Spleen (tissue), 11 donors: Measurements from ENCODE around the gene TEK. TPM values are rescaled to one million over a fixed set of nuclear protein-coding genes. Genes with fewer than 3 reads are reported as not detected.

Experiments
- DNase-seq: peaks from one replicate; pipeline ENCODE4 v3.0.0-alpha.2; 2020
- H3K27ac ChIP-seq, 8 donors: fragments of 200-600 bp; sonication (generic) in 7 of 8; 1 replicate in 4 of 8; 2 replicates in 4 of 8; pipeline versions ENCODE4 v1.5.0 to v1.8.0; 2016 to 2021; ENCODE audit warnings: inconsistent platforms in 4 of 8, mild to moderate bottlenecking in 4 of 8, moderate library complexity in 1 of 8
- H3K27me3 ChIP-seq, 7 donors: fragments of 200-600 bp; sonication (generic) in 6 of 7; replicated peaks in 1 of 7; 1 replicate in 4 of 7; 2 replicates in 3 of 7; pipeline versions ENCODE4 v1.5.0 to v1.8.0; 2016 to 2021; ENCODE audit warnings: inconsistent platforms in 3 of 7, mild to moderate bottlenecking in 1 of 7
- H3K36me3 ChIP-seq, 6 donors: fragments of 200-600 bp; sonication (generic) in 5 of 6; 1 replicate in 4 of 6; 2 replicates in 2 of 6; pipeline versions ENCODE4 v1.5.0 to v1.8.0; 2016 to 2021; ENCODE audit warnings: inconsistent platforms in 2 of 6
- H3K4me1 ChIP-seq, 6 donors: fragments of 200-600 bp; sonication (generic) in 5 of 6; 1 replicate in 3 of 6; 2 replicates in 3 of 6; pipeline versions ENCODE4 v1.5.0 to v1.8.0; 2016 to 2021; ENCODE audit warnings: inconsistent platforms in 3 of 6
- H3K4me3 ChIP-seq, 8 donors: fragments of 200-600 bp; sonication (generic) in 7 of 8; 1 replicate in 4 of 8; 2 replicates in 4 of 8; pipeline versions ENCODE4 v1.5.0 to v1.8.0; 2016 to 2021; ENCODE audit warnings: inconsistent platforms in 4 of 8, mild to moderate bottlenecking in 4 of 8, moderate library complexity in 2 of 8
- H3K9me3 ChIP-seq, 8 donors: fragments of 200-600 bp; sonication (generic) in 7 of 8; 1 replicate in 4 of 8; 2 replicates in 4 of 8; pipeline versions ENCODE4 v1.5.0 to v1.8.0; 2016 to 2021; ENCODE audit warnings: inconsistent platforms in 4 of 8
- POLR2A ChIP-seq, 3 donors: fragments of 450-650 bp; IDR thresholded peaks; one replicate each; pipeline ENCODE4 v1.5.1; 2017; ENCODE audit warnings: antibody characterized with exemption in 3 of 3, mild to moderate bottlenecking in 1 of 3
- POLR2AphosphoS5 ChIP-seq, 3 donors: sonication (generic); formaldehyde crosslinking; IDR thresholded peaks; one replicate each; pipeline ENCODE4 v1.5.1; 2017; ENCODE audit warnings: antibody characterized with exemption in 3 of 3
- WGBS, 5 donors: extraction: QIAGEN DNeasy Blood & Tissue Kit in 3 of 5; methylation state at CpG; one replicate each; pipeline versions ENCODE4 v1.1.5 to v1.1.7; 2013 to 2018; 5-methylcytosine and 5-hydroxymethylcytosine counted together
- intact Hi-C: fragments of 100-400 bp; cut with DNase I; formaldehyde crosslinking; loops from one replicate; pipeline ENCODE4 v1.15.0; 2023; ENCODE audit warnings: low total_unique reads
- polyA plus RNA-seq, 3 donors: library from polyadenylated mRNA; stranded (reverse); fragments of 200-250 nt; gene quantifications; one replicate each; pipeline ENCODE4 v1.2.1, GENCODE V29; 2013
- total RNA-seq, 7 donors: library from RNA; depleted of rRNA in 3 of 7; stranded (reverse); fragments of >200 nt in 3 of 7; fragmentation: NEBNext Ultra II Directional in 4 of 7; extraction: Animal tissue kit (Norgen Biotek cat#: 25700) in 4 of 7; gene quantifications; one replicate each; pipeline versions ENCODE4 v1.1.0 to v1.2.1, GENCODE V29; 2016 to 2021
- TF ChIP-seq, protein P1 (sequence below), 11 experiments: fragments of 200-600 bp in 7 of 11; fragments of 450-650 bp in 4 of 11; sonication (generic) in 4 of 11; IDR thresholded peaks in 8 of 11; conservative IDR thresholded peaks in 3 of 11; 1 replicate in 7 of 11; 2 replicates in 4 of 11; pipeline versions ENCODE4 v1.4.0 to v1.8.0; 2016 to 2021; ENCODE audit warnings: antibody characterized with exemption in 11 of 11, inconsistent platforms in 4 of 11, mild to moderate bottlenecking in 1 of 11
- donor health status: healthy with polysubstance abuse.
- donor health status: DM: no; HTN: no; CAD: no; lungs with moderate emphysema.
- donor health status: DM: no; HTN: no; CAD: no.
- donor health status: Bipolar disorder and iron deficiency.
- donor health status: healthy.
- donor health status: DM: no; HTN: no; CAD: no.
- donor health status: DM: yes; HTN: yes; CAD: no.

Gene TEK
- total and polyA plus RNA-seq, 10 donors: 2.6 to 58.7 (median 44.4) TPM

DNA sequence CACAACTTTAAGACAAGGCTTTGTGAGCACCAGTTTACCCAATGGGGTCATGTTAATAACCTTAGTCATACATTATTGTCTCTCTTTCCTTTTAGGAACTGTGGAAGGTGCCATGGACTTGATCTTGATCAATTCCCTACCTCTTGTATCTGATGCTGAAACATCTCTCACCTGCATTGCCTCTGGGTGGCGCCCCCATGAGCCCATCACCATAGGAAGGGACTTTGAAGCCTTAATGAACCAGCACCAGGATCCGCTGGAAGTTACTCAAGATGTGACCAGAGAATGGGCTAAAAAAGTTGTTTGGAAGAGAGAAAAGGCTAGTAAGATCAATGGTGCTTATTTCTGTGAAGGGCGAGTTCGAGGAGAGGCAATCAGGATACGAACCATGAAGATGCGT is 48.7 kb downstream of the TEK start:
- H3K27ac ChIP-seq: no peak overlapping the region
- no peaks in the 10 kb centered on the region for H3K36me3 ChIP-seq
- H3K4me3 ChIP-seq: no peak overlapping the region
- H3K9me3 ChIP-seq: no peaks in the 10 kb centered on the region
- intact Hi-C loops: no loop called here
- WGBS, 5 donors: 92 to 98% (median 94%) methylated on average over 6 of the region's 6 CpGs
- TF ChIP-seq POLR2AphosphoS5 (IDR thresholded peaks at IDR 0.05) (no peak), POLR2A (IDR thresholded peaks at IDR 0.05) (no peak)
- TF ChIP-seq, protein P1, sequence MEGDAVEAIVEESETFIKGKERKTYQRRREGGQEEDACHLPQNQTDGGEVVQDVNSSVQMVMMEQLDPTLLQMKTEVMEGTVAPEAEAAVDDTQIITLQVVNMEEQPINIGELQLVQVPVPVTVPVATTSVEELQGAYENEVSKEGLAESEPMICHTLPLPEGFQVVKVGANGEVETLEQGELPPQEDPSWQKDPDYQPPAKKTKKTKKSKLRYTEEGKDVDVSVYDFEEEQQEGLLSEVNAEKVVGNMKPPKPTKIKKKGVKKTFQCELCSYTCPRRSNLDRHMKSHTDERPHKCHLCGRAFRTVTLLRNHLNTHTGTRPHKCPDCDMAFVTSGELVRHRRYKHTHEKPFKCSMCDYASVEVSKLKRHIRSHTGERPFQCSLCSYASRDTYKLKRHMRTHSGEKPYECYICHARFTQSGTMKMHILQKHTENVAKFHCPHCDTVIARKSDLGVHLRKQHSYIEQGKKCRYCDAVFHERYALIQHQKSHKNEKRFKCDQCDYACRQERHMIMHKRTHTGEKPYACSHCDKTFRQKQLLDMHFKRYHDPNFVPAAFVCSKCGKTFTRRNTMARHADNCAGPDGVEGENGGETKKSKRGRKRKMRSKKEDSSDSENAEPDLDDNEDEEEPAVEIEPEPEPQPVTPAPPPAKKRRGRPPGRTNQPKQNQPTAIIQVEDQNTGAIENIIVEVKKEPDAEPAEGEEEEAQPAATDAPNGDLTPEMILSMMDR (IDR thresholded peaks at IDR 0.05 in 8 of 11, conservative IDR thresholded peaks at IDR 0.05 in 3 of 11): no peak
- no peaks in the 10 kb centered on the region for H3K4me1 ChIP-seq
- no peaks in the 10 kb centered on the region for H3K27me3 ChIP-seq
- no peak for DNase-seq

DNA sequence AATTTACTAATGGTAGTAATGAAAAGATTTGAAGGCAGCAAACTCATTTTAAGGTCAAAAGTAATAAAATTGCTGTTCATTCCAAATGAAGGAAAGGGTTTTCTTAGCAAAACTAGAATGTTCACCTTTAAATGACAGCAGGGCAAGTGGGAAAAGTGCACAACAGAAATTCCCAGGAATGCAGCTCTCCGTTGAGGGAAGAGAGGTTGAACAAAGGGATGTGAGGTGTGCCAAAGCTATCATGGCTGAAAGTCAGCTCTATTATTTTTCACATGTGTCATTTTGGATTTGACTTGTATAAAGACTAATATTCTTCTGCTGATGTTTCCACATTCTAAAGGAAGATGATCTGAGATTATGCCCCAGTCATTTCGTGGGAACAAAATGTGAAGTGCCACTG is 51.6 kb downstream of the TEK start:
- WGBS, 5 donors: 56 to 77% (median 76%) methylated on average over 2 of the region's 2 CpGs
- H3K36me3 ChIP-seq: no peaks in the 10 kb centered on the region
- H3K4me1 ChIP-seq: no peaks in the 10 kb centered on the region
- TF ChIP-seq POLR2A (IDR thresholded peaks at IDR 0.05) (no peak), POLR2AphosphoS5 (IDR thresholded peaks at IDR 0.05) (no peak)
- TF ChIP-seq, protein P1 (IDR thresholded peaks at IDR 0.05 in 8 of 11, conservative IDR thresholded peaks at IDR 0.05 in 3 of 11): no peak
- no peaks in the 10 kb centered on the region for H3K27me3 ChIP-seq
- H3K9me3 ChIP-seq: no peaks in the 10 kb centered on the region
- H3K4me3 ChIP-seq: no peak overlapping the region
- no peak overlapping the region for H3K27ac ChIP-seq
- DNase-seq: no peak
- intact Hi-C loops: no loop called here

GRCh38 chr9:27162045-27162444 is 53.0 kb downstream of the TEK start:
- Histone ChIP-seq H3K4me1 (no peaks in the 10 kb centered on the region), H3K36me3 (no peaks in the 10 kb centered on the region), H3K4me3 (no peak overlapping the region), H3K9me3 (no peaks in the 10 kb centered on the region), H3K27me3 (no peaks in the 10 kb centered on the region), H3K27ac (no peak overlapping the region)
- TF ChIP-seq POLR2AphosphoS5 (IDR thresholded peaks at IDR 0.05): no peak
- TF ChIP-seq, protein P1 (IDR thresholded peaks at IDR 0.05 in 8 of 11, conservative IDR thresholded peaks at IDR 0.05 in 3 of 11): no peak
- no peak for TF ChIP-seq POLR2A (IDR thresholded peaks at IDR 0.05)
- DNase-seq: no peak
- 30 to 65% (median 49%) methylated on average over 2 of the region's 2 CpGs for WGBS, 5 donors
- intact Hi-C loops: no loop called here

DNA sequence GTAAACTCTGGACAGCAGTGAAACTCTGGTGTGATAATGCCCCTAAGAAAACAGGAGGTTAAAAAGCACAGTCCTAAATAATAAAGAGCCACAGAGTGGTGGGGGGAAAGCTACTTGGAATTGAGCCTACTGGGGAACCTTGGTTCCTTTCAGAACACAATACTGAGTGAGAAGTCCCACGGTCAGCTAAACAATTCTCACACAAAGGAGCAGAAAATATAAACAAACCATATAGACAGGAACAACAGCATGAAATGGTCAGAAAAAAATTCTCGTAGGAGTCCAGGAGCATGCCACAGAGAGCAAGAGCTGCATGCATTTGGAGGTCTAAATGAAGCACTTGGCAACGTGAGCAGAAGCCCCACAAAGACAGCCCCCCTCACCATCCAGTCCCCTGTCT is 56.0 kb downstream of the TEK start:
- H3K27me3 ChIP-seq: no peaks in the 10 kb centered on the region
- peaks cover 0 to 10% (median 4%) of the 10 kb centered on the region in 8 donors for H3K9me3 ChIP-seq
- H3K4me1 ChIP-seq: no peaks in the 10 kb centered on the region
- H3K27ac ChIP-seq: no peak overlapping the region
- no peak for TF ChIP-seq POLR2AphosphoS5 (IDR thresholded peaks at IDR 0.05)
- TF ChIP-seq, protein P1 (IDR thresholded peaks at IDR 0.05 in 8 of 11, conservative IDR thresholded peaks at IDR 0.05 in 3 of 11): no peak
- TF ChIP-seq POLR2A (IDR thresholded peaks at IDR 0.05): no peak
- DNase-seq: no peak
- H3K4me3 ChIP-seq: no peak overlapping the region
- intact Hi-C loops: no loop called here
- WGBS, 5 donors: 54 to 76% (median 68%) methylated on average over 3 of the region's 3 CpGs
- H3K36me3 ChIP-seq: peaks cover 0 to 7% (median 0%) of the 10 kb centered on the region in 6 donors
